Activated T-helper 2 cell treated with anti-CD3 and anti-CD28 coated beads, Interferon-gamma antibody, Interleukin-2, Interleukin-4, amounts not matched to agents 10 μg/mL and 5 μg/mL and 100 μg/mL, durations not matched to agents 14 hours and 24 hours and 36 hours (primary cell): Measurements from ENCODE around the gene KIF15. TPM values are rescaled to one million over a fixed set of nuclear protein-coding genes. Genes with fewer than 3 reads are reported as not detected.

Source experiments
- DNase-seq: peaks from one replicate; pipeline ENCODE4 v3.0.0; 2021; ENCODE audit warnings: low spot score
- H3K27ac Mint-ChIP-seq: one replicate; pipeline ENCODE4 v1.8.0; 2021; ENCODE audit warnings: mixed read lengths
- H3K27me3 Mint-ChIP-seq: one replicate; pipeline ENCODE4 v1.8.0; 2021; ENCODE audit warnings: low read depth, mixed read lengths
- H3K36me3 Mint-ChIP-seq: one replicate; pipeline ENCODE4 v1.8.0; 2021; ENCODE audit warnings: low read depth, mixed read lengths
- H3K4me1 Mint-ChIP-seq: one replicate; pipeline ENCODE4 v1.8.0; 2021; ENCODE audit warnings: low read depth, mixed read lengths
- H3K4me3 Mint-ChIP-seq: one replicate; pipeline ENCODE4 v1.8.0; 2021; ENCODE audit warnings: low read depth, mild to moderate bottlenecking, moderate library complexity, mixed read lengths
- H3K9me3 Mint-ChIP-seq: one replicate; pipeline ENCODE4 v1.8.0; 2021; ENCODE audit warnings: mixed read lengths
- intact Hi-C: fragments of 100-400 bp; cut with micrococcal nuclease; formaldehyde crosslinking; loops from one replicate; pipeline ENCODE4 v1.15.1; 2023
- total RNA-seq: library from RNA; stranded (reverse); gene quantifications from 2 replicates; pipeline ENCODE4 v1.2.3, GENCODE V29; 2022

The KIF15 gene
- total RNA-seq, 1 donor from 2014 or later = 28.5 TPM

GRCh38 chr3:44870375-44871061, 108.9 kb downstream of the KIF15 start:
- no peak for DNase-seq
- H3K27me3 Mint-ChIP-seq = no peaks in the 10 kb centered on the region
- intact Hi-C loops = no loop called here
- peaks cover 15% of the 10 kb centered on the region for H3K36me3 Mint-ChIP-seq
- no peak overlapping the region for H3K4me3 Mint-ChIP-seq
- H3K9me3 Mint-ChIP-seq = no peaks in the 10 kb centered on the region
- H3K27ac Mint-ChIP-seq = no peak overlapping the region
- peaks cover 13% of the 10 kb centered on the region for H3K4me1 Mint-ChIP-seq

- H3K9me3 Mint-ChIP-seq = no peaks in the 10 kb centered on the region
- H3K27ac Mint-ChIP-seq = no peak within 1 kb of the TSS
- H3K36me3 Mint-ChIP-seq = no peaks in the 10 kb centered on the region
- H3K4me1 Mint-ChIP-seq = no peaks in the 10 kb centered on the region
- H3K4me3 Mint-ChIP-seq = no peak within 1 kb of the TSS
- DNase-seq = no peak
- intact Hi-C loops = no loop called here
- peaks cover 2% of the 10 kb centered on the region for H3K27me3 Mint-ChIP-seq
These were observed 112.7 kb downstream of the KIF15 start, which contains the start of gene TGM4 for GRCh38 chr3:44874308-44874707. Gene TGM4, plus strand, starts transcription at chr3:44874608. Its CDS starts 71 bp downstream, at chr3:44874679.

- Mint-ChIP-seq H3K4me3 (no peak overlapping the region), H3K9me3 (no peaks in the 10 kb centered on the region), H3K36me3 (no peaks in the 10 kb centered on the region), H3K27ac (no peak overlapping the region), H3K27me3 (peaks cover 2% of the 10 kb centered on the region), H3K4me1 (no peaks in the 10 kb centered on the region)
- DNase-seq = no peak
- intact Hi-C loops = no loop called here
These were observed 114.0 kb downstream of the KIF15 start for GRCh38 chr3:44875596-44875995.

- no peaks in the 10 kb centered on the region for H3K9me3 Mint-ChIP-seq
- intact Hi-C loops = no loop called here
- H3K27ac Mint-ChIP-seq = no peak overlapping the region
- H3K36me3 Mint-ChIP-seq = no peaks in the 10 kb centered on the region
- no peak for DNase-seq
- no peak overlapping the region for H3K4me3 Mint-ChIP-seq
- H3K27me3 Mint-ChIP-seq = peaks cover 2% of the 10 kb centered on the region
- H3K4me1 Mint-ChIP-seq = no peaks in the 10 kb centered on the region
These were observed 115.7 kb downstream of the KIF15 start for GRCh38 chr3:44877333-44877732.

GRCh38 chr3:44880284-44880683, 118.7 kb downstream of the KIF15 start:
- no peak for DNase-seq
- no peaks in the 10 kb centered on the region for H3K9me3 Mint-ChIP-seq
- H3K4me1 Mint-ChIP-seq = no peaks in the 10 kb centered on the region
- peaks cover 4% of the 10 kb centered on the region for H3K27me3 Mint-ChIP-seq
- H3K4me3 Mint-ChIP-seq = no peak overlapping the region
- H3K27ac Mint-ChIP-seq = no peak overlapping the region
- intact Hi-C loops = no loop called here
- no peaks in the 10 kb centered on the region for H3K36me3 Mint-ChIP-seq

GRCh38 chr3:44883213-44883955, 121.8 kb downstream of the KIF15 start:
- Mint-ChIP-seq H3K4me3 (no peak overlapping the region), H3K9me3 (no peaks in the 10 kb centered on the region), H3K27ac (no peak overlapping the region), H3K36me3 (no peaks in the 10 kb centered on the region), H3K27me3 (peaks cover 2% of the 10 kb centered on the region), H3K4me1 (no peaks in the 10 kb centered on the region)
- intact Hi-C loops = no loop called here
- DNase-seq = no peak

- no peak overlapping the region for H3K27ac Mint-ChIP-seq
- no peaks in the 10 kb centered on the region for H3K36me3 Mint-ChIP-seq
- intact Hi-C loops = no loop called here
- H3K9me3 Mint-ChIP-seq = no peaks in the 10 kb centered on the region
- no peaks in the 10 kb centered on the region for H3K4me1 Mint-ChIP-seq
- DNase-seq = no peak
- H3K4me3 Mint-ChIP-seq = no peak overlapping the region
- peaks cover 2% of the 10 kb centered on the region for H3K27me3 Mint-ChIP-seq
These were observed 122.4 kb downstream of the KIF15 start for GRCh38 chr3:44883999-44884431.

DNA sequence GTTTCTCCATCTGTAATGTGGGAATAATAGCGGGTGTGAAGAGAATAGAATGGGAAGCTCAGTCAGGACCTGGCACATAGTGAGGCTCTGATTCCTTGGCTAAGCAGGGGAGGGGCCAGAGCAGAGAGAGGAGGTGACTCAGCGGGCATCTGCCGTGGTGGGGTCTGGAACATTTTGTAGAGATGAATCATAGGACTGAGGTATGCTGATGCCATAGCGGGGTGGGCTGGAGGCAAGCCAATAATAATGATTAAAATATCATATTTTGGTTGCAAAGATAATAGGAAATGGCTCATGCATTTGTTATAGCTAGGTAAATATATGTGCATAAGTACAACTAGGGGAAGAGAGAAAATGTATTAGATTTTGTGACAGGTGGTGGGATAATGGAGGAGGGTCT, 124.0 kb downstream of the KIF15 start:
- Mint-ChIP-seq H3K4me1 (no peaks in the 10 kb centered on the region), H3K27ac (no peak overlapping the region), H3K9me3 (no peaks in the 10 kb centered on the region), H3K4me3 (no peak overlapping the region), H3K36me3 (no peaks in the 10 kb centered on the region), H3K27me3 (peaks cover 2% of the 10 kb centered on the region)
- no peak for DNase-seq
- intact Hi-C loops = no loop called here

DNA sequence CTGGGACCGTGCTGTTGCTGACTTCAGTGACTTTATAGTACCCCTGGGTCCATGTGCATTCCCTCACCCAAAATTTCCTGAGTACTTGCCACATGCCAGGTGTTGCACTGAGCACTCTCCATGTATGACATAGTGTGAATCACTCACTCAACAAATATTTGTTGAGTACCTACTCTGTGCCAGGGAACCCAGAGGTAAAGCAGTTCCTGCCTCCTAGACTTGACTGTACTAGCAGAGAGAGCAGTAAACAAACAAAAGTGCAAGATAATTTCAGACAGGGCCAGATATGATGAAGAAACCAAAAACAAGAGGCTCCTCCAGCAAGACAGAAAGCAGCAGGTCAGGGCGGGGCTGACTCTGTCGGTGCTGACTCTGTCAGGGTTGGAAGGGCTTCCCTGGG, 125.0 kb downstream of the KIF15 start:
- Mint-ChIP-seq H3K27me3 (peaks cover 2% of the 10 kb centered on the region), H3K4me3 (no peak overlapping the region), H3K27ac (no peak overlapping the region), H3K4me1 (no peaks in the 10 kb centered on the region), H3K9me3 (no peaks in the 10 kb centered on the region), H3K36me3 (no peaks in the 10 kb centered on the region)
- no peak for DNase-seq
- intact Hi-C loops = no loop called here

- DNase-seq = no peak
- H3K27ac Mint-ChIP-seq = no peak overlapping the region
- H3K36me3 Mint-ChIP-seq = no peaks in the 10 kb centered on the region
- no peak overlapping the region for H3K4me3 Mint-ChIP-seq
- no peaks in the 10 kb centered on the region for H3K4me1 Mint-ChIP-seq
- H3K9me3 Mint-ChIP-seq = no peaks in the 10 kb centered on the region
- H3K27me3 Mint-ChIP-seq = peaks cover 2% of the 10 kb centered on the region
- intact Hi-C loops = no loop called here
These were observed 125.5 kb downstream of the KIF15 start for GRCh38 chr3:44887101-44887500.

DNA sequence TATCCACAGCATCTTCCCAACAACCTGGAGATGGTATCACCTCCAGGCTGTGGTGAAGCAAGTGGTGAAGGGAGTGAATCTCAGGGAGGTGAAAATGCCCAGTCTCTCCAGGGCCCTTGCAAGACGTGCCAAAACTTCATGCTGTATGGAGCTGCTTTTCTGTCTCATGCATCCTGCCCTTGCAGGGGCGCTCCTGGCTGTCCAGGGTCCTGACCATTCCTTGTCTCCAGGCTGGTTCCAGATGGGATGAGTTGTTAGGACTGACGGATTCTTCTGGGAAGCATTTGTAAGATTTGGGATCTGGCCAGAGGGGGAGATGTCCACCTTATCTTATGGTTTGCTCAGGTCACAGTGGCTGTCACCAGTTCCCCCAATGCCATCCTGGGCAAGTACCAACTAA, 128.7 kb downstream of the KIF15 start:
- intact Hi-C loops = no loop called here
- H3K4me3 Mint-ChIP-seq = no peak overlapping the region
- no peaks in the 10 kb centered on the region for H3K4me1 Mint-ChIP-seq
- no peaks in the 10 kb centered on the region for H3K9me3 Mint-ChIP-seq
- no peak for DNase-seq
- no peaks in the 10 kb centered on the region for H3K36me3 Mint-ChIP-seq
- H3K27me3 Mint-ChIP-seq = no peaks in the 10 kb centered on the region
- no peak overlapping the region for H3K27ac Mint-ChIP-seq

DNA sequence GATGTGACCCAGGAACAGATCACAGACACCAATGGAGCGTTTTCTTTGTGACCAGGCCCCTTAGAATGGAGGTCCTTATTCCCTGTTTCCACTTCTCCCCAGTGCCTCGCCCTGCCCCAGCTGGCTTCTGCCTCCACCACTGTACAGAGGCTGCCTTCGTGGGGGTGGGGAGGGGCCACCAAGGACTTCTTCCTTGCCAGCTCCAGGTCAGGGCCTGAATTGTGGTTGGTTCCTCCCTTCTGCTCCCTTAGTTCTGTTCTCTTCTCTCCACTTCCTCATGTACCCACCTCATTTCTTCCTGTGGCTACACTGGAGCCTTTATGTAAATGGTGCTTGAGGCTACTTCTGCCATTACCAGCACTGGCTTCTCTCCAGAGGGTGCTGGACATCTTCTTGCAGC, 129.3 kb downstream of the KIF15 start:
- no peak overlapping the region for H3K27ac Mint-ChIP-seq
- no peaks in the 10 kb centered on the region for H3K36me3 Mint-ChIP-seq
- DNase-seq = no peak
- no peaks in the 10 kb centered on the region for H3K9me3 Mint-ChIP-seq
- H3K4me1 Mint-ChIP-seq = no peaks in the 10 kb centered on the region
- intact Hi-C loops = no loop called here
- no peak overlapping the region for H3K4me3 Mint-ChIP-seq
- no peaks in the 10 kb centered on the region for H3K27me3 Mint-ChIP-seq

DNA sequence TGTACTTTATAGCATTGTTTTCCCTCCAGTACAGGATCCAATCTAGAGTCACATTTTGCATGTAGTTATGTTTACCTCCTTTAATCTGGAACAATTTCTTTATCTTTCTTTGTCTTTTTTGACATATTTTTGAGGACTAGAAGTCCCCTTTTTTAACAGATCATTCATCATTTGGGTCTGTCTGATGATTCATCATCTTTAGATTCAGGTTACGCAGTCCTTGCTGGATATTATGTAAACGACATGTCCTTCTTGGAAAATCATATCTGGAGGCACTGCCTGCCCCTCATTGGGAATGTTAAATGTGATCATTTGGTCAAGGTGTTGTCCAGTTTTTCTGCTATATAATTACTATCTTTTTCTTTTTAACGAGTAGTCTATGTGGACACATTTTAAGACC, 131.1 kb downstream of the KIF15 start:
- no peak for DNase-seq
- H3K27me3 Mint-ChIP-seq = no peaks in the 10 kb centered on the region
- H3K36me3 Mint-ChIP-seq = no peaks in the 10 kb centered on the region
- H3K4me3 Mint-ChIP-seq = no peak overlapping the region
- no peaks in the 10 kb centered on the region for H3K9me3 Mint-ChIP-seq
- H3K4me1 Mint-ChIP-seq = no peaks in the 10 kb centered on the region
- H3K27ac Mint-ChIP-seq = no peak overlapping the region
- intact Hi-C loops = no loop called here
